GM21526 (cell line): ENCODE results near the gene P2RX2.

Source experiments
- ATAC-seq: cut with Tn5 transposase; IDR thresholded peaks from one replicate; pipeline ENCODE4 v1.9.1; 2021; ENCODE audit warnings: moderate library complexity; ENCODE audit not compliant: unreplicated experiment, low FRiP score

The P2RX2 gene

GRCh38 chr12:132657004-132657727 lies 38.6 kb downstream of the P2RX2 start:
- ATAC-seq, result no peak

DNA sequence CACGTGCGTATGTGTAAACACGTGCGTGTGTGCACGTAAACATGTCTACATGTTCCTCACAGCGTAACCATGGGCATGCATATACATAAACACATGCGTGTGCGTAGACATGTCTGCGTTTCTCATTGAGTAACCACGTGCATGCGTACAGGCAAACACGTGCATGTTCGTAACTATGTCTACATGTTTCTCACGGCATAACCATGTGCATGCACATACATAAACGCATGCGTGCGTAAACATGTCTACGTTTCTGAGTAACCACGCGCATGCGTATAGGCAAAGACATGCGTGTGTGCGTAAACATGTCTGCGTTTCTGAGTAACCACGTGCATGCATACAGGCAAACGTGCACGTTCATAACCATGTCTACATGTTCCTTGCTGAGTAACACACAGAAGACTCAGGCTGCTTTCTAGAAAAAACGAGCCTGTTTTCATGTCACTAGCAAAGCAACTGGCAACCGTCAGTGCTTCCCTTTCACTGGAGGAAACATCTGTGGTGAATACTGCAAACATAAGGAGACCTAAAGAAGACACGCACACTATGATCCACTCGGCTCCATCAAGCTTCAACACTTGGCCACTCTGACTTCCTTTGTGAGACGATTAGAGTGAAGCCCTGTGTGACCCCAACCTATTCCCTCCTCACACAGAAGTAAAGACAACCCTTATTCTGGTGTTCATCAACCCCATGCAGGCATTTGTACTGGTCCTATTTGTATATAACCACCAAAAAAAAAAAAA lies 39.7 kb downstream of the P2RX2 start:
- no peak for ATAC-seq

DNA sequence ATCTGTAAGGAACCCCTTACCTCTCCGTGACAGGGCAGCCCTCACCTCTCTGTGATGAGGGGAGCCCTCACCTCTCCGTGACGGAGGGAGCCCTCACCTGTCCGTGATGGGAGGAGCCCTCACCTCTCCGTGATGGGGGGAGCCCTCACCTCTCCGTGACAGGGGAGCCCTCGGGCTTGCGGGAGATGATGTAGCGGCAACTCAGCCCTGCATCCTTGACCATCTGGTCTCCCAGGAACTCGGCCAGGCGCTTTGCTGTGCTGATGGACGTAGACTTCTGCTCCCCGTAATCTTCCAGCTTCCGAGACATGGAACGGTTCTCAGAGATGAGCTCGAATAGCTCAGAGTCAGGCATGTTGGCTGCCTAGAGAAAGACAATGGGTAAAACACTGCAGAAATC lies 40.6 kb downstream of the P2RX2 start:
- no peak for ATAC-seq

DNA sequence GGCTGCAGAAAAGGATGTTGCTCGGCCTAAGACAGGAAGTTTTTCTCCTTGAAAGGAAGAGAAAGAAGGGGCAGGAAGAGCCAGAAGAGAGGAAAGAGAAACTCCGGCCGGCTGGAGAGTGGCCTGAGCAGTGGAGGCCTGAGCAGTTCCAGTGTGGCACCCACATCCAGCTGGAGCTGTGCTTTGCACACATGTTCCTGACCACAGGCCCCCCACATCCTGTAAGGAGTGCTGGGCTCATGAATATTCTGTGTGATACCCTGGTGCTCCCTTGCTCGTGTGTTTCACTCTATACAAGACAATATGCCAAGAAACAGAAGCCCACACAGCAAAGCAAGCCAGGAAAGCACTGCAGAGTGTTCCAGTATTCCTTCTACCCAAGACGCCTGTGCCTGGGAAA lies 41.5 kb downstream of the P2RX2 start:
- no peak for ATAC-seq

GRCh38 chr12:132660996-132661395 lies 42.4 kb downstream of the P2RX2 start:
- no peak for ATAC-seq

DNA sequence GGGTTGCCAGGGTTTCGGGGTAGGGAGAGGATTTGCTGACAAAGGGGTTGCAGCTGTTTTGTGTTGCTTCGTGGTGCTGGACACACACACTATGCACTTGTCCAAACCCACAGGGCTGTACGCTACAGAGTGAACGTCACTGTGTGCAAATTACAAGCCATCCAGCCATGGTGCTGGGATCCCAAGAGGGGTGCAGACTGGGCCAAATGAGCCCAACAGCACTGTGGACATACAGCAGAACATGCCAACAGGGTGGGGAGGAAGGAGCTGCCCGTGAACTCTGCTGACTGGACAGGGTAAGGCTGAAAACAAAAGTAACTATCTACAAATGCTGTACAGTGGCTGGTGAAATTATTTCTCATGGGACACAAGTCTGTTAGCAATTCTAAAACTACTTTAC lies 43.4 kb downstream of the P2RX2 start:
- ATAC-seq, result no peak

GRCh38 chr12:132662901-132663755 lies 44.6 kb downstream of the P2RX2 start:
- no peak for ATAC-seq

- ATAC-seq, result no peak
Observed at GRCh38 chr12:132664206-132665148, 45.9 kb downstream of the P2RX2 start.

DNA sequence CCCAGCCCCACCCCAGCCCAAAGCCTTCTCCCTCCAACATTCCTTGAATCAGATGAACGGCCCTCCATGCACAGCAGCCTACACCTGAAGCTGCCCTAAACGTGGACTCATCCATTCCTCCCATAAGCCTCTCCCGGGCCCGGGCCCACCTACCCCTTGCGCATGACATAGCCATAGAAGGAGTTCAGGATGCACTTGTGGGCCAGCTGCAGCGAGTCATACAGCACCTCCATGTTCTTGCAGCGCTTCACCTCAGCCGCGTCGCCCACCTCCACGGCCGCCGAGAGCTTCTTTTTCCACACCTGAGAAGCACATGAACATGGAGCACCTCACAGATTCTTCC lies 46.5 kb downstream of the P2RX2 start:
- no peak for ATAC-seq

- ATAC-seq, result no peak
Observed at GRCh38 chr12:132665794-132666193, 47.2 kb downstream of the P2RX2 start.

GRCh38 chr12:132668191-132669088 lies 49.9 kb downstream of the P2RX2 start:
- no peak for ATAC-seq

DNA sequence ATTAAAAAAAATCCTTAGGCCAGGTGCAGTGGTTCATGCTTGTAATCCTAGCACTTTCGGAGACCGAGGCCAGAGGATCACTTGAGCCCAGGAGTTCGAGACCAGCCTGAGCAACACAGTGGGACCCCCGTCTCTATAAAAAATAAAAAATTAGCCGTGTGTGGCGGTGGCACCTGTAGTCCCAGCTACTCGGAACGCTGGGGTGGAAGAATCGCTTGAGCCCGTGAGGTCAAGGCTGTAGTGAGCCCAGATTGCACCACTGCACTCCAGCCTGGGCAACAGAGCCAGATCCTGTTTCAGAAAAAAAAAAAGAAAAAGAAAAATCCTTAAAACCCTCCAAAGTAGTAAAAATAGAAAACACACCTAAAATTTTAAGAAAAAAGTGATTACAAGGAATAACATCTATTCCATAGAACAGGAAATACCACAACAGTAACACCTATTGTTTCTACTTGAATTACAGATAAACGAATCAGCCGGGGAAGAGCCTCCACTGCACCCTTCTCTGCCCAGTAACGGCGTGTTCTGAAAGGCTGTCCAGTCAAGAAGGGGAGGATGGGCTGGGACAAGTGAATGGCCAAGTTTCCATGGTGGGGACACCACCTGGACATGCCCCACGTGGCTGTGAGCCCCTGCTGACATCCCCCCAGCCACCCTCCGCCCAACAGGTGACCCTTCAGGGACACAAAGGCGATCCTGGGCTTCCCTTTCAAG lies 50.7 kb downstream of the P2RX2 start:
- ATAC-seq, result no peak
